ENCODE measurements around the gene KANTR.

KANTR gene

DNA sequence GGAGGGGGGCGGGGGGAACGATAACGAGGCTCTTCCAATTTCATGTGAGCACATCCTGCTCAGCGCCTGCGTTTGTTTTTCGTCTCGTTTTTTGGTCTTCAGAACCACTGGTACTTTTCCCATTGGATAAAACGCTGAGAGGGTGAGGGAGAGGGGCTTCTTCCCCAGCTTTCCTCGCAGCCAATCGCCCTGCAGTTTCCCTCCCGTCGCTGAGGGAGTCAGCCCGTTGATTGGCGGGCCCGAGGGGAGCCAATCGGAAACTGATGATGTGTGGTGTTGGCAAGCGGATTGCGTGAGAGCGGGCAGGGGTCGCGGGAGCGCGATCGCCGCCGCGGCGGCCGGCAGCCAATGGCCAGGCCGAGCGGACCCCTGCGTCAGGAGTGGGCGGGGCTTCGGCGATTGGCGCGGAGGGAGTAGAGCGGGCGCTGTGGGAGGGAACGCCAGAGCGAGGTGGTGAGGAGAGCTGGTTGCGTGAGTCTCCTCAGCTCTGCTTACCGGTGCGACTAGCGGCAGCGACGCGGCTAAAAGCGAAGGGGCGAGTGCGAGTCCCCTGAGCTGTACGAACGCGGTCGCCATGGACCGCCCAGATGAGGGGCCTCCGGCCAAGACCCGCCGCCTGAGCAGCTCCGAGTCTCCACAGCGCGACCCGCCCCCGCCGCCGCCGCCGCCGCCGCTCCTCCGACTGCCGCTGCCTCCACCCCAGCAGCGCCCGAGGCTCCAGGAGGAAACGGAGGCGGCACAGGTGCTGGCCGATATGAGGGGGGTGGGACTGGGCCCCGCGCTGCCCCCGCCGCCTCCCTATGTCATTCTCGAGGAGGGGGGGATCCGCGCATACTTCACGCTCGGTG, 11.8 kb upstream of the KANTR start, which contains the start of gene TSPYL2:
Gene TSPYL2, plus strand, starts transcription at position 443 of the 848 bp plus-strand sequence. Its CDS starts 132 bp downstream, at position 575.
- peak within 1 kb of the TSS; percentile 69 for H3K4me3 ChIP-seq (ENCODE audit: low read depth, low read length)
- TF ChIP-seq, protein P1, sequence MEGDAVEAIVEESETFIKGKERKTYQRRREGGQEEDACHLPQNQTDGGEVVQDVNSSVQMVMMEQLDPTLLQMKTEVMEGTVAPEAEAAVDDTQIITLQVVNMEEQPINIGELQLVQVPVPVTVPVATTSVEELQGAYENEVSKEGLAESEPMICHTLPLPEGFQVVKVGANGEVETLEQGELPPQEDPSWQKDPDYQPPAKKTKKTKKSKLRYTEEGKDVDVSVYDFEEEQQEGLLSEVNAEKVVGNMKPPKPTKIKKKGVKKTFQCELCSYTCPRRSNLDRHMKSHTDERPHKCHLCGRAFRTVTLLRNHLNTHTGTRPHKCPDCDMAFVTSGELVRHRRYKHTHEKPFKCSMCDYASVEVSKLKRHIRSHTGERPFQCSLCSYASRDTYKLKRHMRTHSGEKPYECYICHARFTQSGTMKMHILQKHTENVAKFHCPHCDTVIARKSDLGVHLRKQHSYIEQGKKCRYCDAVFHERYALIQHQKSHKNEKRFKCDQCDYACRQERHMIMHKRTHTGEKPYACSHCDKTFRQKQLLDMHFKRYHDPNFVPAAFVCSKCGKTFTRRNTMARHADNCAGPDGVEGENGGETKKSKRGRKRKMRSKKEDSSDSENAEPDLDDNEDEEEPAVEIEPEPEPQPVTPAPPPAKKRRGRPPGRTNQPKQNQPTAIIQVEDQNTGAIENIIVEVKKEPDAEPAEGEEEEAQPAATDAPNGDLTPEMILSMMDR (IDR thresholded peaks at IDR 0.05; ENCODE audit: borderline replicate concordance, insufficient read depth, low read depth, low read length) = no peak

DNA sequence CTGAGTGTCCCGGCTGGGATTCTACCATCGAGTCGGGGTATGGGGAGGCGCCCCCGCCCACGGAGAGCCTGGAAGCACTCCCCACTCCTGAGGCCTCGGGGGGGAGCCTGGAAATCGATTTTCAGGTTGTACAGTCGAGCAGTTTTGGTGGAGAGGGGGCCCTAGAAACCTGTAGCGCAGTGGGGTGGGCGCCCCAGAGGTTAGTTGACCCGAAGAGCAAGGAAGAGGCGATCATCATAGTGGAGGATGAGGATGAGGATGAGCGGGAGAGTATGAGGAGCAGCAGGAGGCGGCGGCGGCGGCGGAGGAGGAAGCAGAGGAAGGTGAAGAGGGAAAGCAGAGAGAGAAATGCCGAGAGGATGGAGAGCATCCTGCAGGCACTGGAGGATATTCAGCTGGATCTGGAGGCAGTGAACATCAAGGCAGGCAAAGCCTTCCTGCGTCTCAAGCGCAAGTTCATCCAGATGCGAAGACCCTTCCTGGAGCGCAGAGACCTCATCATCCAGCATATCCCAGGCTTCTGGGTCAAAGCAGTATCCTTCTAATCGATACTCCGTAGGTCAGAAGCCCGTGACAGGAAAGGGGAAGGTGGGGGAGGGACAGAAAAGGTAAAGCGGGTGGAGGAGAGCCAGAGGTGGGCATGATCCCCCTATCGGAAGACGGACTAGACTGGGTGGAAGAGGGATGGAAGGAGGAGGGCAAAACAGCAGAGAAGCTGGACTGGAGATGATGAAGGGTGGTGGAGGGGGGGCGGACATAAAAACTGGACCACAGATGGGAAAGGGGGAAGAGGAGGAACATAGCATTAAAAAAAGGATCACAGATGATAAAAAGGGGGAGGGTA, 10.9 kb upstream of the KANTR start:
- H3K4me3 ChIP-seq (ENCODE audit: low read depth, low read length) = peak overlapping the region; percentile 69
- TF ChIP-seq, protein P1 (IDR thresholded peaks at IDR 0.05; ENCODE audit: borderline replicate concordance, insufficient read depth, low read depth, low read length) = no peak

DNA sequence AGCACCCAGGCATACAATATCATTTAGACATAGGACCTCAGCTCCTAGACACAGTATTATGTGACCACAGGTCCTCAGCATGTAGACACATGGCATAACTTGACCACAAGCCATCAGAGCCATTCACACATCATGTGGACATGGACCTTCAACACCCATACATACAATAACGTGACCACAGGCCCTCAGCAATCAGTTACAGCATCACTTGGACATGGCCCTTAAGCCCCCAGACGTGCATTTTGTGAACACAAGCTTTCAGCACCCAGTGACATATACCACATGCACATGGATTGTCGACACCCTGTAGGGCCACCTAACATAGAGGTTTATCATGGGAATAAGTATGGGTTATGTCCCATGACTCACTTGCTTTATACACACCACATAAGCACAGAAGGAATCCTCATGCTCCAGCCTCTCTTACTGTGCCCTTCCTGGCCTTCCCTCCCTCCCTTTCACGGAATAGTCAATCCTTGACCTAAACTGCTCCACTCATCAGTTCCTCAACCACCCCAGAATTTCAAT, 9.8 kb upstream of the KANTR start:
- TF ChIP-seq, protein P1 (IDR thresholded peaks at IDR 0.05; ENCODE audit: borderline replicate concordance, insufficient read depth, low read depth, low read length) = no peak
- H3K4me3 ChIP-seq (ENCODE audit: low read depth, low read length) = no peak overlapping the region

DNA sequence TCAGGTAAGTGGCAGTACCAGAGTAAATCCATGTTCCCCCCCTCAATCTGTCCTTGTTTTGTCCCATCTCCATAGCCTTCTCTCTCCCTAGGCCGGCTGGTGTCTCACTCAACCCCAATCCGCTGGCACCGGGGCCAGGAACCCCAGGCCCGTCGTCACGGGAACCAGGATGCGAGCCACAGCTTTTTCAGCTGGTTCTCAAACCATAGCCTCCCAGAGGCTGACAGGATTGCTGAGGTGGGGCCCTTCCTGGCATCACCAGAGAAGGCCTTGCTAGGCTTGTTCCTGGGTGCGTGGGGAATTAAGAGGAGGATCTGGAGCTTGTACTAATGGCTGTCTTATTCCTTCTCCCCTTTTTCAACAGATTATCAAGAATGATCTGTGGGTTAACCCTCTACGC, 9.1 kb upstream of the KANTR start:
- H3K4me3 ChIP-seq (ENCODE audit: low read depth, low read length) = no peak overlapping the region
- TF ChIP-seq, protein P1 (IDR thresholded peaks at IDR 0.05; ENCODE audit: borderline replicate concordance, insufficient read depth, low read depth, low read length) = no peak

DNA sequence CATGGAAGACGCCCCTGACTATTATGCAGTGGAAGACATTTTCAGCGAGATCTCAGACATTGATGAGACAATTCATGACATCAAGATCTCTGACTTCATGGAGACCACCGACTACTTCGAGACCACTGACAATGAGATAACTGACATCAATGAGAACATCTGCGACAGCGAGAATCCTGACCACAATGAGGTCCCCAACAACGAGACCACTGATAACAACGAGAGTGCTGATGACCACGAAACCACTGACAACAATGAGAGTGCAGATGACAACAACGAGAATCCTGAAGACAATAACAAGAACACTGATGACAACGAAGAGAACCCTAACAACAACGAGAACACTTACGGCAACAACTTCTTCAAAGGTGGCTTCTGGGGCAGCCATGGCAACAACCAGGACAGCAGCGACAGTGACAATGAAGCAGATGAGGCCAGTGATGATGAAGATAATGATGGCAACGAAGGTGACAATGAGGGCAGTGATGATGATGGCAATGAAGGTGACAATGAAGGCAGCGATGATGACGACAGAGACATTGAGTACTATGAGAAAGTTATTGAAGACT, 8.2 kb upstream of the KANTR start:
- no peak overlapping the region for H3K4me3 ChIP-seq (ENCODE audit: low read depth, low read length)
- TF ChIP-seq, protein P1 (IDR thresholded peaks at IDR 0.05; ENCODE audit: borderline replicate concordance, insufficient read depth, low read depth, low read length) = no peak

DNA sequence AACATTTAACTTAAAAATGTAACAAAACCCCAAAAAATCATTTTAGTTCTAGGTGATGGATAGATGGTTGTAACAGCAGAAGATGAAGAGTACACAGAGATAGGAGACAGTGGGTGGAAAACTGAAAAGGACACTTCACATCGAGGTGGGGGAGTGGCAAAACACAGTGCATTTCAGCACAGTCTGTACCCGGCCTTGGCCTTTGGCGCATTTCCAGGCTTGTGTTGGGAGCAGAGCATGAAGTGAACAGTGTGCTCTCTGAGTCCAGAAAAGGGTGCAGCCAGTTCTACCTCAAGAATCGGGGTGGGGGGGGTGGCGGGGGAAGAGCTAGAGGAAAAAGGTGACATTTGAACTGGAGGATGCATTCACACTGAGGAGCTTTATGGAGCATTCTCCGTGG, 7.5 kb upstream of the KANTR start:
- TF ChIP-seq, protein P1 (IDR thresholded peaks at IDR 0.05; ENCODE audit: borderline replicate concordance, insufficient read depth, low read depth, low read length) = no peak
- no peak overlapping the region for H3K4me3 ChIP-seq (ENCODE audit: low read depth, low read length)
